HCT116 (cell line): ENCODE data around the gene SORL1. TPM values are rescaled to one million over a fixed set of nuclear protein-coding genes. Genes with fewer than 3 reads are reported as not detected.

ENCODE experiments used
- ATAC-seq: fragments of 200-7000 bp; cut with Tn5 transposase; 2 replicates; pipeline ENCODE4 v1.9.1; 2020; ENCODE audit warnings: mild to moderate bottlenecking, moderate library complexity
- BruUV-seq: library from RNA; stranded (reverse); fragments of 400-500 nt; replicated peaks from 2 replicates; lab custom pipeline; 2021; lab: Mats Ljungman, UMichigan
- CTCF ChIA-PET: fragments of 300-600 bp; sonication (Branson Sonifier 250); formaldehyde crosslinking; loops from one replicate; lab custom pipeline; 2021; ENCODE audit warnings: antibody characterized with exemption; lab: Charles Lee
- POLR2A ChIA-PET: fragments of 300-600, 350-600 bp; sonication (Branson Sonifier 250); formaldehyde crosslinking; loops from one replicate; lab custom pipeline; 2021; ENCODE audit warnings: antibody characterized with exemption; lab: Charles Lee
- RAD21 ChIA-PET, 2 experiments: fragments of 300-600 bp; sonication (Branson Sonifier 250); formaldehyde crosslinking; loops; one replicate each; lab custom pipeline; 2023; ENCODE audit warnings: low total read pairs in 2 of 2; ENCODE audit not compliant: uncharacterized antibody in 2 of 2, unreplicated experiment in 2 of 2, low non-redundant PET in 1 of 2; lab: Charles Lee
- DNase-seq: peaks from one replicate; pipeline ENCODE4 v3.0.0-alpha.2; 2010; ENCODE audit warnings: low read depth, low spot score
- H2AFZ ChIP-seq: fragments of 200-600 bp; shearing (Covaris generic), sonication (generic); 2 replicates; pipeline ENCODE4 v1.6.1; 2017; ENCODE audit warnings: low read depth, mixed run types, mixed read lengths, antibody characterized with exemption, low read length; ENCODE audit not compliant: poor library complexity, severe bottlenecking
- H3K27ac ChIP-seq: 2 replicates; pipeline ENCODE4 v1.5.1; 2012; ENCODE audit warnings: low read depth, low read length
- H3K27me3 ChIP-seq: fragments of 200-600 bp; sonication (generic); 2 replicates; pipeline ENCODE4 v1.6.1; 2016; ENCODE audit warnings: mixed run types, low read length, mixed read lengths; ENCODE audit not compliant: insufficient read depth
- H3K36me3 ChIP-seq, 2 experiments: fragments of 200-500 bp in 1 of 2; fragments of 200-600 bp in 1 of 2; sonication (Bioruptor generic) in 1 of 2; sonication (generic) in 1 of 2; 2 replicates each; pipeline versions ENCODE4 v1.5.1 to v1.6.1; 2014 to 2016; ENCODE audit warnings: low read length in 2 of 2, inconsistent platforms in 1 of 2, mixed read lengths in 1 of 2, mixed run types in 1 of 2; ENCODE audit not compliant: insufficient read depth in 2 of 2, control insufficient read depth in 1 of 2
- H3K4me1 ChIP-seq, 2 experiments: fragments of 200-600 bp in 1 of 2; sonication (generic) in 1 of 2; 2 replicates each; pipeline versions ENCODE4 v1.5.1 to v1.6.1; 2012 to 2017; ENCODE audit warnings: low read length in 2 of 2, inconsistent platforms in 1 of 2, mild to moderate bottlenecking in 1 of 2, mixed read lengths in 1 of 2, mixed run types in 1 of 2, moderate library complexity in 1 of 2; ENCODE audit not compliant: insufficient read depth in 2 of 2, control insufficient read depth in 1 of 2
- H3K4me2 ChIP-seq: fragments of 200-600 bp; sonication (generic); 2 replicates; pipeline ENCODE4 v1.6.1; 2017; ENCODE audit warnings: mixed run types, low read length, mixed read lengths
- H3K4me3 ChIP-seq, 2 experiments: fragments of 200-600 bp in 1 of 2; sonication (generic) in 1 of 2; replicated peaks in 1 of 2; 2 replicates each; pipeline ENCODE4 v1.5.1; 2011 to 2016; ENCODE audit warnings: low read length in 2 of 2, control low read depth in 1 of 2, low read depth in 1 of 2, mild to moderate bottlenecking in 1 of 2, mixed read lengths in 1 of 2, mixed run types in 1 of 2
- H3K79me2 ChIP-seq: fragments of 200-600 bp; sonication (generic); 2 replicates; pipeline ENCODE4 v1.6.1; 2017; ENCODE audit warnings: mild to moderate bottlenecking, mixed run types, low read length, moderate library complexity, mixed read lengths; ENCODE audit not compliant: insufficient read depth
- H3K9ac ChIP-seq: fragments of 200-600 bp; sonication (generic); 2 replicates; pipeline ENCODE4 v1.6.1; 2016; ENCODE audit warnings: low read length, mixed read lengths
- H3K9me2 ChIP-seq: fragments of 200-600 bp; sonication (generic), shearing (Covaris generic); 2 replicates; pipeline ENCODE4 v1.6.1; 2017; ENCODE audit warnings: mixed run types, mild to moderate bottlenecking, moderate library complexity; ENCODE audit not compliant: insufficient read depth
- H3K9me3 ChIP-seq, 2 experiments: fragments of 200-500 bp in 1 of 2; fragments of 200-600 bp in 1 of 2; sonication (Bioruptor generic) in 1 of 2; sonication (generic) in 1 of 2; 2 replicates each; pipeline ENCODE4 v1.6.1; 2014 to 2017; ENCODE audit warnings: low read length in 2 of 2, mixed read lengths in 2 of 2, inconsistent platforms in 1 of 2, low read depth in 1 of 2, mild to moderate bottlenecking in 1 of 2, mixed run types in 1 of 2, moderate library complexity in 1 of 2; ENCODE audit not compliant: control insufficient read depth in 1 of 2, insufficient read depth in 1 of 2
- H4K20me1 ChIP-seq: fragments of 200-600 bp; sonication (generic), shearing (Covaris generic); 2 replicates; pipeline ENCODE4 v1.6.1; 2017; ENCODE audit warnings: mixed run types, mild to moderate bottlenecking, moderate library complexity; ENCODE audit not compliant: insufficient read depth
- CBX3 ChIP-seq: IDR thresholded peaks from 2 replicates; pipeline ENCODE4 v1.6.1; 2012; ENCODE audit warnings: low read depth
- EGR1 ChIP-seq: IDR thresholded peaks from 2 replicates; pipeline ENCODE4 v1.6.1; 2012; ENCODE audit warnings: low read depth
- ELF1 ChIP-seq: IDR thresholded peaks from 2 replicates; pipeline ENCODE4 v1.6.1; 2012; ENCODE audit warnings: low read depth, borderline replicate concordance
- EZH2 ChIP-seq: fragments of 200-600 bp; sonication (generic); IDR thresholded peaks from 2 replicates; pipeline ENCODE4 v1.6.1; 2017; ENCODE audit warnings: antibody characterized with exemption, mixed run types
- FOSL1 ChIP-seq: IDR thresholded peaks from 2 replicates; pipeline ENCODE4 v1.6.1; 2012; ENCODE audit warnings: low read depth
- POLR2AphosphoS5 ChIP-seq: IDR thresholded peaks from 2 replicates; pipeline ENCODE4 v1.6.1; 2011; ENCODE audit warnings: mild to moderate bottlenecking, low read depth, low read length, moderate library complexity
- RAD21 ChIP-seq: IDR thresholded peaks from 2 replicates; pipeline ENCODE4 v1.6.1; 2012; ENCODE audit warnings: low read depth, mild to moderate bottlenecking
- SIN3A ChIP-seq: IDR thresholded peaks from 2 replicates; pipeline ENCODE4 v1.6.1; 2012; ENCODE audit warnings: low read depth
- TCF7L2 ChIP-seq: IDR thresholded peaks from 2 replicates; pipeline ENCODE4 v1.7.0; 2011; ENCODE audit warnings: borderline replicate concordance, inconsistent platforms; ENCODE audit not compliant: insufficient read depth, insufficient read length; ENCODE audit errors: extremely low read depth
- ZNF274 ChIP-seq: fragments of 200-500 bp; sonication (Bioruptor generic); IDR thresholded peaks from 2 replicates; pipeline ENCODE4 v1.6.1; 2014; ENCODE audit warnings: mild to moderate bottlenecking, low read depth, low read length, inconsistent platforms
- intact Hi-C: fragments of 100-400 bp; cut with micrococcal nuclease; formaldehyde crosslinking; loops from 2 replicates; pipeline ENCODE4 v1.10.0; 2022
- total RNA-seq: library from RNA; stranded (reverse); gene quantifications from one replicate; pipeline ENCODE4 v1.2.1, GENCODE V29; 2021; ENCODE audit not compliant: unreplicated experiment
- TF ChIP-seq, protein P1 (sequence below): IDR thresholded peaks from 2 replicates; pipeline ENCODE4 v1.6.1; 2012
- TF ChIP-seq, protein P2 (sequence below): IDR thresholded peaks from 2 replicates; pipeline ENCODE4 v1.6.1; 2011; ENCODE audit warnings: mild to moderate bottlenecking, low read length, moderate library complexity; ENCODE audit not compliant: insufficient replicate concordance; ENCODE audit errors: extremely low read depth
- TF ChIP-seq, protein P3 (sequence below): IDR thresholded peaks from 2 replicates; pipeline ENCODE4 v1.6.1; 2012

SORL1 gene
- total RNA-seq, 1 experiment from 2014 or later: 17.4 TPM

DNA sequence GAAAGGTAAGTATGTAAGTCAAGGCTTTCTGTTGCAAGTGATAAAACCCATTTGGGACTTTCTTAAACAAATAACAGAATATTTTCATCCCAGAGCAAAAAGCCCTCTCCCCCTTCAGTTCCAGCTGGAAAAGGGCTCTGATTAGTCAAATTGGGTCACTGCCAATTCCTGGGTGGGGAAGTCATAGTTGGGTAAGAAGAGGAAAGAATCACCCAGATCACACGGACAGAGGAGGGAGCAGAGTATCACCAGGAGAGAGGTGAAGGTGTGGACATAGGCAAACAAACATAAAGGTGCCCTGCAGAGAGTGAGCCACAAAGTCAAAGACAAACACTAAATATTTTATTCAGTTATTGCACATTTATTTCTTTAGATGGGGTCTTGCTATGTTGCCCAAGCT lies 36.3 kb upstream of the SORL1 start (continued):
- TF ChIP-seq POLR2AphosphoS5 (no peak), SIN3A (no peak), EZH2 (no peak), ZNF274 (no peak), TCF7L2 (no peak), EGR1 (no peak), FOSL1 (no peak), RAD21 (no peak), CBX3 (no peak), ELF1 (no peak)
- TF ChIP-seq, protein P1, sequence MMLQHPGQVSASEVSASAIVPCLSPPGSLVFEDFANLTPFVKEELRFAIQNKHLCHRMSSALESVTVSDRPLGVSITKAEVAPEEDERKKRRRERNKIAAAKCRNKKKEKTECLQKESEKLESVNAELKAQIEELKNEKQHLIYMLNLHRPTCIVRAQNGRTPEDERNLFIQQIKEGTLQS: no peak
- TF ChIP-seq, protein P2, sequence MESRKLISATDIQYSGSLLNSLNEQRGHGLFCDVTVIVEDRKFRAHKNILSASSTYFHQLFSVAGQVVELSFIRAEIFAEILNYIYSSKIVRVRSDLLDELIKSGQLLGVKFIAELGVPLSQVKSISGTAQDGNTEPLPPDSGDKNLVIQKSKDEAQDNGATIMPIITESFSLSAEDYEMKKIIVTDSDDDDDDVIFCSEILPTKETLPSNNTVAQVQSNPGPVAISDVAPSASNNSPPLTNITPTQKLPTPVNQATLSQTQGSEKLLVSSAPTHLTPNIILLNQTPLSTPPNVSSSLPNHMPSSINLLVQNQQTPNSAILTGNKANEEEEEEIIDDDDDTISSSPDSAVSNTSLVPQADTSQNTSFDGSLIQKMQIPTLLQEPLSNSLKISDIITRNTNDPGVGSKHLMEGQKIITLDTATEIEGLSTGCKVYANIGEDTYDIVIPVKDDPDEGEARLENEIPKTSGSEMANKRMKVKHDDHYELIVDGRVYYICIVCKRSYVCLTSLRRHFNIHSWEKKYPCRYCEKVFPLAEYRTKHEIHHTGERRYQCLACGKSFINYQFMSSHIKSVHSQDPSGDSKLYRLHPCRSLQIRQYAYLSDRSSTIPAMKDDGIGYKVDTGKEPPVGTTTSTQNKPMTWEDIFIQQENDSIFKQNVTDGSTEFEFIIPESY: no peak
- TF ChIP-seq, protein P3, sequence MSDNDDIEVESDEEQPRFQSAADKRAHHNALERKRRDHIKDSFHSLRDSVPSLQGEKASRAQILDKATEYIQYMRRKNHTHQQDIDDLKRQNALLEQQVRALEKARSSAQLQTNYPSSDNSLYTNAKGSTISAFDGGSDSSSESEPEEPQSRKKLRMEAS: no peak

DNA sequence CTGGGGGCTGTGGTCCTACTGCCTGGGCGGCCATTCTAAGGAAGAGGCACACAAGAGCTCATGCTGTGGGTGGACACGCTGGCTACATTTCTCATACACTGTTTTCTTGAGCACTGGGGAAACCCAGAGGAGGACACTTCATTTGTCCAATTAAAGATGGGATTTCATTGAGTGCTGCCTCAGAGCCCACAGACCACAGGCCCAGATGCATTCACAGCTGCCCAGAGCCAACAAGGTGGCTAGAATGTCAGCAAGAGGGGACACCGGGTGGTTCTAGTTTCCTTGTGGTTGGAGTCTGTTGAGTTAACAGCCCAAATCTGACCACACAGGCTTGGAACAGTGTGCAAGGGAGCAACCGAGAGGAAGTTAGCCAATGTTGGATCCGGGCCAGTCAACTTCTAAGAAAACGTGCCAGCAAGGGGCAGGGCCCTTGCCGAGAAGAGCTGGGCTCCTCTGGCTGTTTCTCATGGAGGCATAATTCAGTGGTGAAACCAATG lies 35.0 kb upstream of the SORL1 start:
- CTCF ChIA-PET: interaction anchor here (0.8 kb wide), 1 partner anchor 10 kb away, joined by 4 read pairs; no protein-coding TSS in a partner anchor
- H3K4me1 ChIP-seq: peaks cover 7 to 8% of the 10 kb centered on the region in 2 experiments; a peak in 3 of 4 replicates
- no TSS peak for BruUV-seq
- H3K79me2 ChIP-seq: no peaks in the 10 kb centered on the region
- intact Hi-C loops: no loop called here
- no peak overlapping the region for H3K4me2 ChIP-seq
- H3K27ac ChIP-seq: no peak overlapping the region; the same call in 1 of the 2 replicates
- no peaks in the 10 kb centered on the region for H3K9me3 ChIP-seq
- no peaks in the 10 kb centered on the region for H3K27me3 ChIP-seq
- H3K36me3 ChIP-seq: no peaks in the 10 kb centered on the region
- DNase-seq (no peak), ATAC-seq (peak; percentile 57)
- H2AFZ ChIP-seq: peak overlapping the region; percentile 63
- RAD21 ChIA-PET: interaction anchor here in 1 of 2 experiments (0.7 kb wide), 1 partner anchor 15 kb away, joined by 3 read pairs; no protein-coding TSS in a partner anchor
- H3K9ac ChIP-seq: no peak overlapping the region
- TF ChIP-seq, protein P3: no peak
- no peak for TF ChIP-seq EZH2
- no peaks in the 10 kb centered on the region for H4K20me1 ChIP-seq
- POLR2A ChIA-PET: interaction anchor here (1.2 kb wide), 1 partner anchor 10 kb away, joined by 3 read pairs; no protein-coding TSS in a partner anchor
- H3K4me3 ChIP-seq: no peak overlapping the region
- H3K9me2 ChIP-seq: no peaks in the 10 kb centered on the region
